ENCODE measurements around the gene TP53BP2.

- TF ChIP-seq POLR2A (IDR thresholded peaks at IDR 0.05; ENCODE audit: low read depth, low read length) (no peak), POLR2AphosphoS5 (IDR thresholded peaks at IDR 0.05; ENCODE audit: low read depth, low read length) (0 out of 2 replicates have a peak, but pooled peaks have one; percentile 5), TAF1 (IDR thresholded peaks at IDR 0.05; ENCODE audit: borderline replicate concordance, low read depth, low read length) (no peak)
Measured at GRCh38 chr1:223755992-223756775, 89.6 kb downstream of the TP53BP2 start.

Data from GM12892 (cell line).